CD4-positive, alpha-beta T cell (primary cell): ENCODE results near the gene TMEM26. TPM values are rescaled to one million over a fixed set of nuclear protein-coding genes. Genes with fewer than 3 reads are reported as not detected.

ENCODE experiments used
- ATAC-seq: fragments of 200-7000 bp; cut with Tn5 transposase; one replicate; pipeline ENCODE4 v1.10.0; 2022; ENCODE audit warnings: mild to moderate bottlenecking; ENCODE audit not compliant: poor library complexity
- CTCF ChIA-PET: fragments of 350-600 bp; sonication (Branson Sonifier 250); formaldehyde crosslinking; loops from one replicate; lab custom pipeline; 2021; ENCODE audit warnings: antibody characterized with exemption, inconsistent platforms; lab: Charles Lee
- POLR2A ChIA-PET: fragments of 350-600 bp; sonication (Branson Sonifier 250); formaldehyde crosslinking; loops from one replicate; lab custom pipeline; 2021; ENCODE audit warnings: antibody characterized with exemption, inconsistent platforms; lab: Charles Lee
- DNase-seq, 14 experiments: peaks; one replicate each; pipeline ENCODE4 v3.0.0-alpha.2; 2013 to 2020; ENCODE audit warnings: mixed read lengths in 2 of 14
- H3K27ac ChIP-seq, 2 donors: one replicate each; pipeline versions ENCODE4 v1.5.1 to v1.7.0; 2013; ENCODE audit warnings: low read length in 2 of 2, low read depth in 1 of 2, mild to moderate bottlenecking in 1 of 2
- H3K27me3 ChIP-seq, 2 experiments: 1 replicate in 1 of 2; 2 replicates in 1 of 2; pipeline versions ENCODE4 v1.6.1 to v1.7.0; 2013; ENCODE audit warnings: low read length in 2 of 2, control low read depth in 1 of 2, mild to moderate bottlenecking in 1 of 2, moderate library complexity in 1 of 2; ENCODE audit not compliant: insufficient read depth in 2 of 2, control insufficient read depth in 1 of 2
- H3K36me3 ChIP-seq: one replicate; pipeline ENCODE4 v1.6.1; 2013; ENCODE audit warnings: low read length, control low read depth; ENCODE audit not compliant: insufficient read depth
- H3K4me1 ChIP-seq: one replicate; pipeline ENCODE4 v1.6.1; 2013; ENCODE audit warnings: low read length, control low read depth; ENCODE audit not compliant: insufficient read depth
- H3K4me3 ChIP-seq: one replicate; pipeline ENCODE4 v1.5.1; 2013; ENCODE audit warnings: mild to moderate bottlenecking, low read length, moderate library complexity
- H3K9me3 ChIP-seq, 2 experiments: 1 replicate in 1 of 2; 2 replicates in 1 of 2; pipeline versions ENCODE4 v1.6.1 to v1.7.0; 2013; ENCODE audit warnings: low read length in 2 of 2, mild to moderate bottlenecking in 2 of 2, control low read depth in 1 of 2, moderate library complexity in 1 of 2; ENCODE audit not compliant: control insufficient read depth in 1 of 2, insufficient read depth in 1 of 2
- H3K27ac Mint-ChIP-seq: one replicate; pipeline ENCODE4 v1.8.0; 2020; ENCODE audit warnings: mixed read lengths
- H3K27me3 Mint-ChIP-seq: one replicate; pipeline ENCODE4 v1.8.0; 2021; ENCODE audit warnings: mixed read lengths
- H3K36me3 Mint-ChIP-seq: one replicate; pipeline ENCODE4 v1.8.0; 2021; ENCODE audit warnings: low read depth, mixed read lengths
- H3K4me1 Mint-ChIP-seq: one replicate; pipeline ENCODE4 v1.8.0; 2021; ENCODE audit warnings: low read depth, mixed read lengths
- H3K4me3 Mint-ChIP-seq: one replicate; pipeline ENCODE4 v1.8.0; 2020; ENCODE audit warnings: mild to moderate bottlenecking, mixed read lengths
- H3K9me3 Mint-ChIP-seq: one replicate; pipeline ENCODE4 v1.8.0; 2020; ENCODE audit warnings: mixed read lengths
- CTCF ChIP-seq: fragments of 200-600 bp; IDR thresholded peaks from one replicate; pipeline ENCODE4 v1.8.0; 2022; ENCODE audit warnings: antibody characterized with exemption, mild to moderate bottlenecking
- intact Hi-C, 2 experiments: fragments of 100-400 bp; cut with DNase I in 1 of 2; cut with micrococcal nuclease in 1 of 2; formaldehyde crosslinking; loops; one replicate each; pipeline versions ENCODE4 v1.15.1 to v1.9.0; 2023 to 2025; cut with DNase I, micrococcal nuclease
- polyA plus RNA-seq, 2 donors: library from polyadenylated mRNA; unstranded; fragments of 120-200 nt; gene quantifications; one replicate each; pipeline ENCODE4 v1.2.1, GENCODE V29; 2013
- total RNA-seq, 174 experiments: library from RNA in 2 of 174; stranded (reverse) in 2 of 174; gene quantifications; one replicate each; pipeline ENCODE4 v1.2.3 and lab custom pipeline; 2021 to 2026

TMEM26 gene
- total RNA-seq (not detected), total RNA-seq (lab: John Stamatoyannopoulos, UW) (0 to 0.20 (median 0) reads per million in 172 experiments)
- polyA plus RNA-seq (2013, experiment 1 of 2) = not detected
- polyA plus RNA-seq (2013, experiment 2 of 2) = 0.18 TPM

- H3K27me3 ChIP-seq = peaks cover 16 to 28% of the 10 kb centered on the region in 2 experiments
- ChIA-PET CTCF (no interaction called here), POLR2A (no interaction called here)
- Mint-ChIP-seq H3K27me3 (peaks cover 34% of the 10 kb centered on the region), H3K4me3 (peak within 1 kb of the TSS; percentile 27), H3K9me3 (no peaks in the 10 kb centered on the region), H3K4me1 (peaks cover 13% of the 10 kb centered on the region), H3K27ac (no peak within 1 kb of the TSS), H3K36me3 (no peaks in the 10 kb centered on the region)
- peak within 1 kb of the TSS; percentile 16 for H3K4me3 ChIP-seq
- no peaks in the 10 kb centered on the region for H3K36me3 ChIP-seq
- no peak for TF ChIP-seq CTCF
- ATAC-seq (no peak), DNase-seq (no peak)
- H3K27ac ChIP-seq = no peak within 1 kb of the TSS
- intact Hi-C loops = no loop called here
- peaks cover 14% of the 10 kb centered on the region for H3K4me1 ChIP-seq
- peaks cover 0 to 13% of the 10 kb centered on the region in 2 experiments for H3K9me3 ChIP-seq
These were observed at the start of gene TMEM26 for GRCh38 chr10:61452655-61453641. Gene TMEM26, minus strand, starts transcription at chr10:61453381. Its CDS starts 300 bp downstream, at chr10:61453081.

GRCh38 chr10:61500460-61500859 is 47.3 kb upstream of the TMEM26 start:
- no peaks in the 10 kb centered on the region for H3K9me3 ChIP-seq
- ATAC-seq = no peak
- TF ChIP-seq CTCF = no peak
- POLR2A ChIA-PET = no interaction called here
- Mint-ChIP-seq H3K4me1 (no peaks in the 10 kb centered on the region), H3K27me3 (no peaks in the 10 kb centered on the region), H3K9me3 (no peaks in the 10 kb centered on the region), H3K36me3 (no peaks in the 10 kb centered on the region), H3K4me3 (no peak overlapping the region), H3K27ac (no peak overlapping the region)
- H3K27ac ChIP-seq = no peak overlapping the region
- CTCF ChIA-PET = no interaction called here
- no peaks in the 10 kb centered on the region for H3K36me3 ChIP-seq
- intact Hi-C loops = no loop called here
- H3K4me3 ChIP-seq = no peak overlapping the region
- no peak for DNase-seq
- no peaks in the 10 kb centered on the region for H3K4me1 ChIP-seq
- peaks cover 0 to 7% of the 10 kb centered on the region in 2 experiments for H3K27me3 ChIP-seq

- Mint-ChIP-seq H3K27ac (no peak overlapping the region), H3K36me3 (no peaks in the 10 kb centered on the region), H3K27me3 (peaks cover 3% of the 10 kb centered on the region), H3K4me1 (no peaks in the 10 kb centered on the region), H3K4me3 (no peak overlapping the region), H3K9me3 (no peaks in the 10 kb centered on the region)
- no peak for DNase-seq
- H3K27ac ChIP-seq = no peak overlapping the region
- intact Hi-C loops = no loop called here
- CTCF ChIA-PET = no interaction called here
- H3K9me3 ChIP-seq = no peaks in the 10 kb centered on the region
- no peak for TF ChIP-seq CTCF
- ATAC-seq = no peak
- H3K36me3 ChIP-seq = no peaks in the 10 kb centered on the region
- peaks cover 0 to 7% of the 10 kb centered on the region in 2 experiments for H3K27me3 ChIP-seq
- H3K4me3 ChIP-seq = no peak overlapping the region
- H3K4me1 ChIP-seq = no peaks in the 10 kb centered on the region
- POLR2A ChIA-PET = no interaction called here
These were observed 39.3 kb upstream of the TMEM26 start for GRCh38 chr10:61492364-61492995.
